K562 (cell line): Measurements from ENCODE around the gene BACE1-AS. TPM values are rescaled to one million over a fixed set of nuclear protein-coding genes. Genes with fewer than 3 reads are reported as not detected.

Experiments
- BMI1 ChIP-seq: fragments of 150-350 bp; IDR thresholded peaks from 2 replicates; pipeline ENCODE4 v1.6.1; 2014; ENCODE audit warnings: low read length
- DEAF1 ChIP-seq: fragments of 450-650 bp; formaldehyde crosslinking; IDR thresholded peaks from 2 replicates; pipeline ENCODE4 v1.4.0; 2020; ENCODE audit warnings: mild to moderate bottlenecking, moderate library complexity
- E2F8 ChIP-seq: fragments of 450-650 bp; IDR thresholded peaks from 2 replicates; pipeline ENCODE4 v1.7.1; 2018; ENCODE audit warnings: mild to moderate bottlenecking, low read depth; ENCODE audit not compliant: partially characterized antibody
- HDAC2 ChIP-seq: fragments of 450-650 bp; IDR thresholded peaks from 2 replicates; pipeline ENCODE4 v1.6.1; 2016; ENCODE audit warnings: mild to moderate bottlenecking
- HIVEP1 ChIP-seq: fragments of 250-450 bp; sonication (Bioruptor Pico); IDR thresholded peaks from 2 replicates; pipeline ENCODE4 v1.4.0; 2020; ENCODE audit warnings: mild to moderate bottlenecking
- HSF4 ChIP-seq: fragments of 250-450 bp; sonication (Bioruptor Pico); IDR thresholded peaks from 2 replicates; pipeline ENCODE4 v2.1.2; 2022; ENCODE audit warnings: mild to moderate bottlenecking, moderate library complexity, borderline replicate concordance
- KLF10 ChIP-seq: fragments of 250-450 bp; sonication (Bioruptor Pico); IDR thresholded peaks from 2 replicates; pipeline ENCODE4 v1.6.1; 2021; ENCODE audit warnings: matching md5 sums
- MBD2 ChIP-seq: sonication (generic); IDR thresholded peaks from 2 replicates; pipeline ENCODE4 v1.6.1; 2016; ENCODE audit warnings: low read depth, borderline replicate concordance
- MYBL2 ChIP-seq, 2 experiments: fragments of 450-650 bp in 1 of 2; sonication (generic) in 1 of 2; formaldehyde crosslinking in 1 of 2; IDR thresholded peaks; 2 replicates each; pipeline versions ENCODE4 v1.6.1 to v1.8.1; 2017 to 2022; ENCODE audit warnings: borderline replicate concordance in 1 of 2, inconsistent platforms in 1 of 2, low read depth in 1 of 2, mild to moderate bottlenecking in 1 of 2, missing genetic modification reagents in 1 of 2, moderate library complexity in 1 of 2
- RNF219 ChIP-seq: fragments of 250-450 bp; sonication (Bioruptor Pico); IDR thresholded peaks from 2 replicates; pipeline ENCODE4 v1.5.0; 2022; ENCODE audit warnings: mild to moderate bottlenecking
- SAP30 ChIP-seq: fragments of 200-600 bp; sonication (generic); IDR thresholded peaks from 2 replicates; pipeline ENCODE4 v1.6.1; 2012; ENCODE audit warnings: borderline replicate concordance, low read depth, mild to moderate bottlenecking, moderate library complexity, low read length, control low read depth, inconsistent platforms; ENCODE audit not compliant: insufficient read depth, poor library complexity, severe bottlenecking
- SMARCA5 ChIP-seq: fragments of 450-650 bp; IDR thresholded peaks from 2 replicates; pipeline ENCODE4 v1.6.1; 2016
- THRA ChIP-seq: fragments of 450-650 bp; IDR thresholded peaks from 2 replicates; pipeline ENCODE4 v1.6.1; 2017; ENCODE audit warnings: mild to moderate bottlenecking, moderate library complexity
- ZEB2 ChIP-seq: fragments of 450-650 bp; IDR thresholded peaks from 2 replicates; pipeline ENCODE4 v1.6.1; 2016
- ZNF639 ChIP-seq, 2 experiments: fragments of 200-800 bp in 1 of 2; sonication (Bioruptor generic) in 1 of 2; sonication (generic) in 1 of 2; formaldehyde crosslinking in 1 of 2; IDR thresholded peaks in 1 of 2; conservative IDR thresholded peaks in 1 of 2; 2 replicates each; pipeline versions ENCODE4 v1.5.0 to v1.6.1; 2016 to 2020; ENCODE audit warnings: missing compliant biosample characterization in 1 of 2, missing genetic modification characterization in 1 of 2, missing genetic modification reagents in 1 of 2
- polyA plus RNA-seq, 8 experiments: library from polyadenylated mRNA; depleted of rRNA in 4 of 8; stranded (reverse) in 5 of 8; unstranded in 3 of 8; fragments of >200 nt; fragmentation: Nextera tagmentation in 2 of 8; fragmentation: Illumina TruSeq in 1 of 8; extraction: Ambion mirVana in 2 of 8; extraction: Trizol in 1 of 8; gene quantifications; 2 replicates each; pipeline versions ENCODE4 v1.2.1 to v1.2.3, GENCODE V29; 2011 to 2014; ENCODE audit warnings: inconsistent platforms in 1 of 8, missing spikeins in 1 of 8
- total RNA-seq, 7 experiments: library from RNA; depleted of rRNA in 6 of 7; stranded (reverse); fragments of >200 nt in 6 of 7; fragmentation: Illumina TruSeq in 2 of 7; extraction: Trizol in 2 of 7; gene quantifications; 2 replicates each; pipeline versions ENCODE4 v1.2.1 to v1.2.3, GENCODE V29; 2011 to 2021; ENCODE audit warnings: low replicate concordance in 1 of 7

The BACE1-AS gene
- total and polyA plus RNA-seq, 9 of the 15 experiments (the other 6 are each of a cell fraction or from before 2014, with no cell fraction given): 2.2 to 8.2 (median 3.8) TPM

- TF ChIP-seq DEAF1: no peak
- TF ChIP-seq SAP30: no peak
- no peak for TF ChIP-seq KLF10 (CRISPR knock-in tag)
- TF ChIP-seq HIVEP1 (CRISPR knock-in tag): no peak
- TF ChIP-seq RNF219 (CRISPR knock-in tag): no peak
- TF ChIP-seq THRA: no peak
- TF ChIP-seq HDAC2: peak; percentile 31
- peak; percentile 96 for TF ChIP-seq MBD2
- no peak for TF ChIP-seq HSF4 (CRISPR knock-in tag)
- 0 out of 2 replicates have a peak, but pooled peaks have one; percentile 24 for TF ChIP-seq BMI1
- no peak for TF ChIP-seq SMARCA5
- no peak for TF ChIP-seq ZNF639 (CRISPR knock-in tag; conservative IDR thresholded peaks at IDR 0.05 in 1 of 2, IDR thresholded peaks at IDR 0.05 in 1 of 2)
- TF ChIP-seq ZEB2: peak; percentile 24; the same call in 1 of the 2 replicates
- TF ChIP-seq MYBL2 (IDR thresholded peaks at IDR 0.05; ENCODE audit: low read depth): peak; percentile 79
- TF ChIP-seq MYBL2 (CRISPR knock-in tag; IDR thresholded peaks at IDR 0.05; ENCODE audit: borderline replicate concordance): no peak
- peak; percentile 20 for TF ChIP-seq E2F8
These were observed 36.6 kb downstream of the BACE1-AS start, which contains the start of gene CEP164 (continued) for GRCh38 chr11:117327567-117328374.
